Peyer's patch (tissue), 4 donors: ENCODE results near the gene ZNF324B.

Experiments used
- POLR2A ChIP-seq, 2 donors: fragments of 450-650 bp; IDR thresholded peaks; one replicate each; pipeline ENCODE4 v1.5.1; 2017; ENCODE audit warnings: antibody characterized with exemption in 2 of 2, mild to moderate bottlenecking in 2 of 2, moderate library complexity in 2 of 2
- TF ChIP-seq, protein P1 (sequence below), 6 experiments: fragments of 450-650 bp in 4 of 6; fragments of 200-600 bp in 2 of 6; sonication (generic) in 1 of 6; IDR thresholded peaks; one replicate each; pipeline ENCODE4 v1.5.1; 2017 to 2019; ENCODE audit warnings: antibody characterized with exemption in 6 of 6, mild to moderate bottlenecking in 3 of 6, moderate library complexity in 1 of 6

DNA sequence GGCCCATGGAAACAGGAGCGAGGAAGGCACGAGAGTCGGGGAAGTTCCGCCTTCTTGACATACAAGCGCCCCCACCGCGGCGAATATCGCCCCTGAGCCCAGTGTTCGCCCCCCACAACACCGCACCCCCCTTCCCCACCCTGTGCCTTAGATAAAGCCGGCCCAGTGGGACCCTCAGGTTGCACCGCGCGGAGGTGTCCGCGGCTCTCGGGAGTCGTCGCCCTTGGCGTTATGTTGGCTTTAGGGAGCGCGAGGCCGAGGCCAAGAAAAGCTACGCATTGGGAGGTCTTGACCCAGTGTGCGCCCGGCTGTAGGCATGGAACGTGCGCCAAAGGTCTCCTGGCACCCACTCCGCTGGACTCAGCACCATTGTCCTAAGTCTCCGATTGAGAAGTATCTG is 10.9 kb upstream of the ZNF324B start:
- TF ChIP-seq, protein P1, sequence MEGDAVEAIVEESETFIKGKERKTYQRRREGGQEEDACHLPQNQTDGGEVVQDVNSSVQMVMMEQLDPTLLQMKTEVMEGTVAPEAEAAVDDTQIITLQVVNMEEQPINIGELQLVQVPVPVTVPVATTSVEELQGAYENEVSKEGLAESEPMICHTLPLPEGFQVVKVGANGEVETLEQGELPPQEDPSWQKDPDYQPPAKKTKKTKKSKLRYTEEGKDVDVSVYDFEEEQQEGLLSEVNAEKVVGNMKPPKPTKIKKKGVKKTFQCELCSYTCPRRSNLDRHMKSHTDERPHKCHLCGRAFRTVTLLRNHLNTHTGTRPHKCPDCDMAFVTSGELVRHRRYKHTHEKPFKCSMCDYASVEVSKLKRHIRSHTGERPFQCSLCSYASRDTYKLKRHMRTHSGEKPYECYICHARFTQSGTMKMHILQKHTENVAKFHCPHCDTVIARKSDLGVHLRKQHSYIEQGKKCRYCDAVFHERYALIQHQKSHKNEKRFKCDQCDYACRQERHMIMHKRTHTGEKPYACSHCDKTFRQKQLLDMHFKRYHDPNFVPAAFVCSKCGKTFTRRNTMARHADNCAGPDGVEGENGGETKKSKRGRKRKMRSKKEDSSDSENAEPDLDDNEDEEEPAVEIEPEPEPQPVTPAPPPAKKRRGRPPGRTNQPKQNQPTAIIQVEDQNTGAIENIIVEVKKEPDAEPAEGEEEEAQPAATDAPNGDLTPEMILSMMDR (IDR thresholded peaks at IDR 0.05), result no peak
- TF ChIP-seq POLR2A (IDR thresholded peaks at IDR 0.05), result no peak
